HG02938 (cell line): ENCODE measurements around the gene TTC21A.
A peak's percentile ranks its signal among the peaks of the same experiment; 100 is the strongest.
"Not testable (repeated sequence)": the region's sequence is repeated elsewhere in the genome, so short reads cannot be mapped to it uniquely, and the experiment has no call there.

ENCODE experiments used
- ATAC-seq: cut with Tn5 transposase; IDR thresholded peaks from one replicate; pipeline ENCODE4 v1.9.1; 2021; ENCODE audit warnings: mild to moderate bottlenecking, moderate library complexity; ENCODE audit not compliant: unreplicated experiment

TTC21A gene, protein sequence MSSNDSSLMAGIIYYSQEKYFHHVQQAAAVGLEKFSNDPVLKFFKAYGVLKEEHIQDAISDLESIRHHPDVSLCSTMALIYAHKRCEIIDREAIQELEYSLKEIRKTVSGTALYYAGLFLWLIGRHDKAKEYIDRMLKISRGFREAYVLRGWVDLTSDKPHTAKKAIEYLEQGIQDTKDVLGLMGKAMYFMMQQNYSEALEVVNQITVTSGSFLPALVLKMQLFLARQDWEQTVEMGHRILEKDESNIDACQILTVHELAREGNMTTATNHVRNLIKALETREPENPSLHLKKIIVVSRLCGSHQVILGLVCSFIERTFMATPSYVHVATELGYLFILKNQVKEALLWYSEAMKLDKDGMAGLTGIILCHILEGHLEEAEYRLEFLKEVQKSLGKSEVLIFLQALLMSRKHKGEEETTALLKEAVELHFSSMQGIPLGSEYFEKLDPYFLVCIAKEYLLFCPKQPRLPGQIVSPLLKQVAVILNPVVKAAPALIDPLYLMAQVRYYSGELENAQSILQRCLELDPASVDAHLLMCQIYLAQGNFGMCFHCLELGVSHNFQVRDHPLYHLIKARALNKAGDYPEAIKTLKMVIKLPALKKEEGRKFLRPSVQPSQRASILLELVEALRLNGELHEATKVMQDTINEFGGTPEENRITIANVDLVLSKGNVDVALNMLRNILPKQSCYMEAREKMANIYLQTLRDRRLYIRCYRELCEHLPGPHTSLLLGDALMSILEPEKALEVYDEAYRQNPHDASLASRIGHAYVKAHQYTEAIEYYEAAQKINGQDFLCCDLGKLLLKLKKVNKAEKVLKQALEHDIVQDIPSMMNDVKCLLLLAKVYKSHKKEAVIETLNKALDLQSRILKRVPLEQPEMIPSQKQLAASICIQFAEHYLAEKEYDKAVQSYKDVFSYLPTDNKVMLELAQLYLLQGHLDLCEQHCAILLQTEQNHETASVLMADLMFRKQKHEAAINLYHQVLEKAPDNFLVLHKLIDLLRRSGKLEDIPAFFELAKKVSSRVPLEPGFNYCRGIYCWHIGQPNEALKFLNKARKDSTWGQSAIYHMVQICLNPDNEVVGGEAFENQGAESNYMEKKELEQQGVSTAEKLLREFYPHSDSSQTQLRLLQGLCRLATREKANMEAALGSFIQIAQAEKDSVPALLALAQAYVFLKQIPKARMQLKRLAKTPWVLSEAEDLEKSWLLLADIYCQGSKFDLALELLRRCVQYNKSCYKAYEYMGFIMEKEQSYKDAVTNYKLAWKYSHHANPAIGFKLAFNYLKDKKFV (N-terminal part only)

DNA sequence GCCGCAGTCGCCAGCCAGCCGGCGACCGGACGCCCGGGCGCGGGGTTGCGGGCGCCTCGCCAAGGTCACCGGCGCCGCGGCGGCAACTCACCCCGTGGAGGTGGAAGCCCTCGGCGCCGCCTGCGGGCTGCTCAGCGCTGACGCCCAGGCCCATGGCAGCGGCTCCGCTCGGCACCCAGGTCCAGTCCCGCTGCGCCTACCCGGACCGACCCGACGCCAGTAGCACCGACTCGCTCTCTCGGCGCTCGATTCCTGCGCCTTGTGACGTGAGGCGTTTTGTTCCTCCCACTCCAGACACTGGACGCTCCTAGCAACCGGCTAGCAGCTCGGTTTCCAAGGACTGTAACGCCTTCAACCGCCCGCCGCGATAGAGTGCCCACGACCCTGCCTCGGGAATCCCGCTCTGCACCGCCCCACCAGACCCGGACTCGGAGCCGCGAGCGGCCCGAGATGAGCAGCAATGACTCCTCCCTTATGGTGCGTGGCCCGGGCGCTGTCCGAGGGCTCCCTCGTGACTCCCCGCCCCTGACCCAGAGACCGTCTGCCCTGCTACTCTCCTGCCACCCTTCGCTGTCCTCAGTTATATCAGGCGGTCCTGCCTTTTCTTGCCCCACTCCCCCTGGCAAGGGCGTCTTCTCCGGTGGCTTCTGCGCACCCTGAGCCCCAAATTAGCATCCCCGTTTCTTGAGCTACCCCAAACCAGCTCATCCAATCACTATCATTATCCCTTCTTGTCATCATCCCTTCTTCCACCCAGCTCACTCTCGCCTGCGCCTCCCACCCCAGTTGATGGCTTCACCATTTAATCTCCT lies at the start of gene TTC21A, which contains the start of gene GORASP1:
Gene TTC21A (plus strand): TSS at position 293 of the 812 bp plus-strand sequence. CDS start 158 bp downstream, at position 451.
Gene GORASP1 (minus strand): TSS at position 240 of the 812 bp plus-strand sequence. CDS start 86 bp downstream, at position 154.
- peak; percentile 38 for ATAC-seq

DNA sequence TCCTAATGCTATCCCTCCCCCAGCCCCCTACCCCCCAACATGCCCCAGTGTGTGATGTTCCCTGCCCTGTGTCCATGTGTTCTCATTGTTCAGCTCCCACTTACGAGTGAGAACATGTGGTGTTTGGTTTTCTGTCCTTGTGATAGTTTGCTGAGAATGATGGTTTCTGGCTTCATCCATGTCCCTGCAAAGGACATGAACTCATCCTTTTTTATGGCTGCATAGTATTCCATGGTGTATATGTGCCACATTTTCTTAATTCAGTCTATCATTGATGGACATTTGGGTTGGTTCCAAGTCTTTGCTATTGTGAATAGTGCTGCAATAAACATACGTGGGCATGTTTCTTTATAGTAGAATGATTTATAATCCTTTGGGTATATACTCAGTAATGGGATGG lies 46.3 kb upstream of the TTC21A start:
- not testable (repeated sequence) for ATAC-seq

DNA sequence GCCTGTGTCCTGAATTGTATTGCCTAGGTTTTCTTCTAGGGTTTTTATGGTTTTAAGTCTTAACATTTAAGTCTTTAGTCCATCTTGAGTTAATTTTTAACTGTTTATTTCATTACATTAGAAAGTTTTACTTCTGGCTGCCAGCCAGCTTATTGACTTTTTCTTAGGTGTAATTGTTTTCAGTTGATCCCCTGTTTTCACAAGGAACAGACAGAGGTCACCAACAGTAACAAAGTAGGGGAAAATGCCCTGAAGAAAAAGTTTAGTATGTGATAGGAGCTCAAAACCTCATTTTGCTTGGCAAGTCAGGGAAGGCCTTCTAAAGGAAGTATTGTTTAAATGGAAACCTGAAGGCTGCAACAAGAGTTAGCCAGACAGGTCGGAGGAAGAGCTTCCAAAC lies 45.3 kb upstream of the TTC21A start:
- no peak for ATAC-seq

DNA sequence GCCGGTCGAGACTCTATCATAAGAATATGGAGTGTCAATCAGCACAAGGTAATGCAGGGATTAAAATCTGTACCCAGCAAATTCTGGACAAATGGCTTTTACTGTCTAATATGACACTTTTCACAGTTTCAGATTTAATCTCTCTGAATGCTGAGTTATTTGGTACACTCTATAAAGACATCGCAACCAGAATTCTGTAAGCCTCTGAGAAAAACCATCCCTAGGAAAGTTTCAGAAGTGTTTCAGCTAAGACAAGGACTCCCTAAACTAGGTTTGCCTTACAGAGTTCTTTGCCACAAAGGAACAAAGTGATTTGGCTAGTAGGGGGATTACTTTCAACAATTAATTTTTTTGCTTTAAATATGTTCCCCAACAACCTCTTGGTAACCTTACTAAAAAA lies 44.3 kb upstream of the TTC21A start:
- ATAC-seq = no peak

DNA sequence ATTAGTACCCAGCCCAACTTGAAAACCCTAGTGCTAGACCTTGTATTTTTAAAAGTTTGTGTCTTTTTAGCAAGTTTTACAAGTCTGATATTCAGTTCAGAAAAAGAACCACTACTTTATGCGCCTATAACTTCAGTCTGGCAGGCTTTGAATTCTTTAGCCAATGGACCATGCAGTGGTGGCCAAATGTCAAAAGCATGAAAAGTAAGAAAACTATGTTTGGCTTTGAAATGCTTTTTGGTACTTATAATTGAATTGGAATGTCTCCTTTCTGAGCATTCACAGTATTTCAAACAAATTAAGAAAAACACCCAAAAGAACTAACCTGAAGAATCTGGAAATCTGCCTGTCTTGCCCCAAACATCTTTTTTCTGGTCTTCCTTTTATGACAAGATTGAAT lies 42.8 kb upstream of the TTC21A start:
- ATAC-seq = no peak

DNA sequence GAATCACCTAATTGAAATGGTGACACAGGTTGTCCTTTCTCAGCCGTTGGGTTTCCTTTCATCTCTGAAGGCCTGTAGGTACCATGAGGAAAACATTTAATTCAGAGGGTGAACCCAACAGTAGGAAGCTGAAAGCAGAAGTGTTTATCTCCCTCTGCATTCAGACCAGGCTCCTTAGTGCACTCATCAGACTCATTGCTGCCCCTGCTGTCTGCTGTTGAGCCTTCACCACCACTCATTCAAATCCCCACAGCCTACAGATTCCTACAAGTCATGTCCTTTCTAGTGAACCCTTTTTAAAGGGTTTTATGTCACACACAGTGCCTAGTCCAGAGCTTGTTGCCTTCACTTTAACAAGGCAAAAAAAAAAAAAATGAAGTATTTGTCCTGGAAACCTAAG lies 42.3 kb upstream of the TTC21A start:
- ATAC-seq = peak; percentile 96

DNA sequence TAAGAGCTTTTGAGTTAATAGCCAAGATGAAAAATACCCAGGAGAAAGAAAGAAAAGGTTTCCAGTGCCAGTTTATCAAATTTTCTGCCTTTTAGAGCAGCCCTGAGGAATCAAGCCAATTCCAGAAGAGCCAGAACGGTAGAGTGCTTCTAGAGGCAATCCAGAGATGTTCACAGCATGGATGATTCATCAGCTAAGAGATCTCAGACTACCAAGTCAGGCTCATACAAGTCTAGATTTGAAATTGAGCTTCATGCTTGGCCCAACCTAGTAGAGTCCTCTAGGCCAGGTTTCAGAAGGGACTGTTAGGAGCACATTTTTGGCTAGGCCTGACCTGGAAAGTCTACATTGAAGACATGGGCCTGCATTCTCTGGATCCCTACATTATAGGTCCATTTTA lies 40.2 kb upstream of the TTC21A start:
- no peak for ATAC-seq

DNA sequence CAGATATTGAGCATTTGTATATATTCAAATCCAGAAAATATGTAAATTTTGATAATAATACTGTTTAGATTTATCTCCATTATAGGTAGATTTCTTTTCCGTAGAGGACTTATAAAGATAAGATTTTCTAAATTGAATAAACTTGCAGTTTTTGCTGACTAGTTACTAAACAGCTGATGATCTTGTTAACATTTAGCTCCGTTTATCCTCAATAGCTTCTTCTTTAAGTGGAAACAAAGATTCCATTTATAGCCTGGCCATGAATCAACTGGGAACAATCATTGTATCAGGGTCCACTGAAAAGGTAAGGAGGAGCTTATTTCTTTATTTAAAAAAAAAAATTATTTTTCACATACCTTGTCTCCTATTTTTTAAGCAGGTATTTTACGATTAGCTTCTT lies 38.9 kb upstream of the TTC21A start:
- ATAC-seq = no peak

DNA sequence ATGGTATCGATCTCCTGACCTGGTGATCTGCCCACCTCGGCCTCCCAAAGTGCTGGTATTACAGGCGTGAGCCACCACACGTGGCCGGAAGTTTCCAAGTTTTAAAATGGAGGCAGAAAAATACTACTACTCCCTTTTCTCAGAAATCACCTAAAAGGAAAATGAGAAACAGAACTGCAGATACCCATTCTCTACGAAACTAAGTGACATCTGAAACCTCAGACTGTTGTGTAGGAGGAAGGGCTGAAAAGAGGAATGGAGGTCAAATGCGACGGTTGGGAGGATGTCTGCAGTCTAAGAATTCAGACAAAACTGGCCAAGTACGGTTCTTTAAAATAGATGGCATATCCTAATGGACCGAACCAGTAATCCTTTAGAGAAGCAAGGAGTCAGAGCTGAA lies 31.6 kb upstream of the TTC21A start:
- ATAC-seq = no peak

DNA sequence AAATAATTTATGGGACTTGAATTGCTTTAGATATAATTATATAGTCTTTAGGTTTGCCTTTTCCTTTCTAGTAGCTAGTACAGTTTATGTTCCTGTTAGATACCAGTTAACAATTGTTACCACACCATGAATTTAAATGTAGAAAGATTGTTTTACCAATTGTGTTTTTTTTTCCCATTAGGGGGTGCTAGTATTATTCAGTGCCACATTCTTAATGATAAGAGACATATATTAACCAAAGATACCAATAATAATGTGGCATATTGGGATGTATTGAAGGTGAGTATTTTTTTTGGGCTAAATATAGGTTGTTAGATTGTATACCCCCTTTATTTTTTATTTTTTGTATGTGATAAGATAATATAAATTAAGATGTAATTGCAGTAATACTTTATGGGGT lies 27.9 kb upstream of the TTC21A start:
- ATAC-seq = no peak

DNA sequence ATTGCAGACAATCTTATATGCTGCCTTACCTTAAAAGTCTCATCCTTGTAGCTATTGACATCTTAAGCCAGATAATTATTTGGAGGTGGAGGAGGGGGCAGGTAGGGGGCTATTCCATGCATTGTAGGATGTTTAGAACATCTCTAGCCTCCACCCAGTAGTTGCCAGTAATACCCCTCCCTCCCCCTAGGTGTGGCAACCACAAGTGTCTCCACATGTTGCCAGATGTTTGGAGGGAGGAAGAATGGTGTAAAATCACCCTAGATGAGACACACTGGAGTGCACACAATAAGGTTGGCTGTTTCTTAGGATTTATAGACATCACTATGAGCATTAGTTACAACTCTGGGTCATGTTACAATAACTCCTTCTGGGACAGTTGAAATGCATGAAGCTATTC lies 27.5 kb upstream of the TTC21A start:
- ATAC-seq = no peak

DNA sequence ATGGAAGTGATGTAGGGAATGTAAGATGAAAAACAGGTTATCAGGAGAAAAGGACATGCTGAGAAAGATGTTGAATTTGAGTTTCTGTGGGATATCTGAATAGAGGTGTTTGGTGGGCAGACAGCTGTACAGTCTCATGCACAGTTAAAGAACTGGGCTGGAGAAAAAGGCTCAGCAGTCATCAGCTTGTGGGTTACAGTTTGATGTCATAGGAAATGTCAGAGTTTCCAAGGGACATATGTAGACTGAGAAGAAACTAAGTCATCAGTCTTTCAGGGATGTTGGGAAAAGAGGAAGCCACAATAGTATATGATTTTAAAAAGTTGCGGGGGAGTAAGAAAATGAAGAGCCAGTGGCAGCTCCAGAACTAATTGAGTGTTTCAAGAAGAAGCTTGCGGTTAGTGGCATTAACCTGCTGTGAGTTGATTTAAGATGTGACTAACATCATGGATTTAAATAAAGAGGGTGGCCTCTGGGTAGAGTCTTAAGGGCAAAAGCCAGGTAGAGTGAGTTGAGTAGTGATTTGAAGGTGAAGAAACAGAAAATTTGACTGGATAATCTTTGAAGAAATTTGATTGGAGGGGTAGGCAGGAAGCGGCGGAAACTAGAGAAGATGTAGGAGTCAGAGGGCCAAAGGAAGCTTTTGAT lies 24.7 kb upstream of the TTC21A start:
- no peak for ATAC-seq

DNA sequence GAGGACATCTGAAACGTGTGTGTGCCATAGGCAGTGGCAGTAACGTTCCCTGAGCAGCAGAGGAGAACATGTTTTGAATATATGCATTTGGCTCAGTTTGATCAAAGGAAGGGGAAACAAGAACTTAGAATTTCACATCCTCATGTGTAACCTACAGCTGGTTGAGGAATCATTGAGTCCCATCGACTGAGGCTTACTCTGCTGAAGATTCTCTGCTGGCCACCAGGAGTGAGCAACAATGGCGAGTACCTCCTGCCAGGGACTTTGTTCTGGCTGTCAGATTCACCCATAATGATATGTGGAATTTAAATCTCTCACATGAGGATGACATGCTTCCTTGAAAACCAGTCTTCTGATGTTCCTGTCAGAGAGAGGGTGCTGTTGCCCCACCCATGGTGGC lies 21.3 kb upstream of the TTC21A start:
- peak; percentile 76 for ATAC-seq

DNA sequence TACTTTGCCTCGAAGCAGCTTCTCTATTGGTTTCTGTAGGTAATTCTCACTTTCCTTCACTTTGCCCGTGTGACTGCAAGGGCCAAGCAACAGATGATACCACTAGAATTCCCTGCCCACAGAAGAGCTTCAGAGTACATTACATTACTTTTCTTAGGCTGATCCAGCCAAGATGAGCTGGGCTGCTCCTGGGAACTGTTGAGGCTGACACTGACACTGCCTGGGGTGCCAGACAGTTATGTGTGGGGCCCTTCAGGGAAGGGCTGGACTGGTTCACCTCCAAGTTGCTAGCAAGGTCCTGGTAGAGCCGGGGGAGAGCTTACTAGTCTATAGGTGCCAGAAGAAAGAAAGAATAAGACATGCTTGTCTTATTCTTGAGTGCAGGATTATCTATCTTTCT lies 19.0 kb upstream of the TTC21A start:
- ATAC-seq = no peak

DNA sequence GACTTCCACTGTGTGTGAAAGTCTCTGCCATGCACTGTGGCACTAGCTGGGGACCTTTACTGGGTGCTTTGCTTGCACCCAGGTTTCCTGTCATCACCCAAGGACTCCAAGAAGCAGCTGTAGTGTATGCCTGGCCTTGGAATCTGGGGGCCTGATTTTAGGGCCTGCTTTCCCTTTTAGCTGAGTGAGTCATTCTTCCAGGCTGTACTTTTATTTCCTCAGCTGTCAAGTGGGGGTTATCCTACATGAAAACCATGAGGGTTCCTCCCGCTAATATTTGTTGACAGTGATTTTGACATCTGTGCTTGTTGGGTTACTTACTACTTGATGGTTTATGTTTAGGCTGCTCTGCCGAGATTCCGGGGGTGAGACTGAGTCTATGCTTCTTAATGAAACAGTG lies 18.6 kb upstream of the TTC21A start:
- ATAC-seq = no peak

DNA sequence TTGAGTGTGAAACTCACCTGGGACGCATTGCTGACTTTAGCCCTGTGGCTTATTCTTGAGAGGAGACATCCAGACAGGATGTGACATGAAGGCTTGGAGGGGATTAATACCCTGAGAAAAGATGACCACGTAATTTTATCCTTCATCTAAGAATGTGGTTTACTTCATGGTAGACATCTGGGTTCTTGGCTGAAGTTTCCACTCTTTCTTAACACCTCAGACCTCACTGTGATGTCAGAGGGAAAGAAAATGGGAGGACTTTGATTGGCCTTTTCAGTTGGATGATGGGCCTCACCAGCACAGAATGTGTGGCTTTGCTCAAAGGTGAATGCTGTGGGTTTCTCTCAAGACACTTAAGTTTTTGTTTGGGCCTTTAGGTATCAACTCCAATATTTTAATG lies 16.6 kb upstream of the TTC21A start:
- ATAC-seq = no peak

DNA sequence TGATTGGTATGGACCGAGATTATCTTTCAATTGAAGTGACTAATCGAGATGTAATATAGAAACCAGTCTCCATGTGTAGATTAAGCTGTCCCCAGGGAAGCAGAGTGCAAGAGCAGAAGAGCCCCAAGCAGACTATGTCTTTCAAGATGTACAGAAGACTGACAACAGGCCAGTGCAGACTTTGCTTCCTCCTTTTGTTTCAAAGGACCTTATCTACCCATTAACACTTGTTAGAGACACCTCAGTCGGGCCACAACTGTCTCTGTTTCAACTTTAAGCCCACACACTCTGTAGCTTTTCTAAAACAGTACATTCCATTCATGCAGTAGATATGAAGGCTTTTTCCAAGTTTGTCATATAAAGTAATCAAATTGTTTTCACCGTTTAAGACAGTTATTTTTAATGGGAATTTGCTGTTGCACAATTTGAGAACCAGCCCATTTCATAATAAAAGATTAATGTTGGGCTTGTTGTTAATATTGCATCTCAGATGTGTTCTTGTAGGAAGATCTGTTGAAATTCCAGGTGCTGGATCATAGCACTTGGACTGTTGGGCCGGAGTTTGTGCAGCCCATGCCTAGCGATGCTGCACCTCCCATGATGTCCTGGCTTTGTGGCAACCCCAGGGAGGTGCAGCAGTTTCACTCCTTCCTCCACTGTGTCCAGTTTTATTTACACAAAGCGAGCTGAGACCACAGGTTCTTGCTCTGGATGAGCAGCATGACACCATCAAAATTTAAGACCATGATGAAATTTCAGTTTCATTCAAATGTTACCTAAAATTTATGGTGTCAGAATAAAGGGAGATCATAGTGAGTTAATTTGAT lies 12.4 kb upstream of the TTC21A start:
- ATAC-seq = no peak

DNA sequence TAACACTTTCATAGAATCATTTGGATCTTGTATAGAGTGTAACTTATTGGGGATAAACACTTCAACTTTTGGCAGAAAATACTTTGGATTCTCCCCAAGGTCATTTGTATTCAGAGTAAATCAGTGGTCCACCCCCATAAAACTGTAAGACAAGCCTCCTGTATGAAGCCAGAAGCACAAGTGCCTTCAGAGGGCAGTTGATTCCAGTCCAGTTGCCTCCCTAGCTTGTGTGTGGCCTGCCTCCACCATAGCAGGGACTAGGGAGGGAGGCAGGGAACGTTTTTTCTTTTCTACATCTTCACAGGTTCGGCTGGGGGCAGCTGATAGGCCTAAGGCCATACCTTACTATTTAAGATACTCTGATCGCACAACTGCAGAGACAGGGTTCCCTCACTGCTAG lies 11.7 kb upstream of the TTC21A start:
- no peak for ATAC-seq

DNA sequence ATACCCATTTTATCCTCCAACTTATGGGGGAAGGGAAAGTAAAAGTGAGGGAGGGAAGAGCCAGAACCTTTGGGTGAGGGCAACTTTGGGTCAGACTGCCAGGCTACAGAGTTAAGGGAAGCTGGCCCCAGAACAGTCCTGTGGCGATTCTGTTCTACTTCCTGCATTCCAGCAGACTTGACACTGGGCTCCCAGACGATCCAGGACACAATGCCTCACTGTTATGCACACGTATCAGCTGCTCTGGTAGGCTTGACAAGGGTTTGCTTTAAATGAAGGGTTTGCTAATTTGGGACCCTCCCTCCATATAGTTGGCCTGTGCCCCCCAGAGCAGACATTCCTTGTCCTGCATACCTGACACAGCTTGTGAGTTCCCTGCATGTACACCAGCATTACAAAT lies 10.7 kb upstream of the TTC21A start:
- ATAC-seq = no peak
